ENCODE data around the gene PTPRR. TPM values are rescaled to one million over a fixed set of nuclear protein-coding genes. Genes with fewer than 3 reads are reported as not detected.
A peak's percentile ranks its signal among the peaks of the same experiment; 100 is the strongest.

PTPRR gene
- total and polyA plus RNA-seq, 12 donors: 0.20 to 1.7 (median 0.74) TPM

GRCh38 chr12:70721656-70722357, 198.7 kb downstream of the PTPRR start:
- H3K9me3 ChIP-seq: no peaks in the 10 kb centered on the region
- intact Hi-C loops (cut with DNase I): loop anchor here in 6 of 10 donors (1.0 to 10.0 kb wide), 10 partner anchors 75 to 837 kb away; partner anchors contain the start of genes CNOT2 (in 2 of the 6) and KCNMB4 (in 1 of the 6)
- peak overlapping the region; percentile 41 to 77 (median 69) for H3K27ac ChIP-seq
- peak overlapping the region in 2 of 10 donors; percentile 5 to 12 for H3K4me3 ChIP-seq
- H3K4me1 ChIP-seq: peaks cover 0 to 65% (median 25%) of the 10 kb centered on the region in 9 donors
- 62 to 73% methylated on average over 11 of the region's 11 CpGs for WGBS, 2 donors
- ATAC-seq (peak; percentile 36 to 80 (median 62)), DNase-seq (no peak)
- no peaks in the 10 kb centered on the region for H3K36me3 ChIP-seq
- no peaks in the 10 kb centered on the region for H3K27me3 ChIP-seq
- peak in 1 of 9 donors; percentile 11 for TF ChIP-seq CTCF (IDR thresholded peaks at IDR 0.05)

GRCh38 chr12:70721216-70721615, 199.3 kb downstream of the PTPRR start:
- H3K4me1 ChIP-seq: peaks cover 0 to 65% (median 25%) of the 10 kb centered on the region in 9 donors
- H3K27me3 ChIP-seq: peaks cover 0 to 5% (median 0%) of the 10 kb centered on the region in 7 donors
- no peak overlapping the region for H3K4me3 ChIP-seq
- DNase-seq (no peak), ATAC-seq (no peak)
- TF ChIP-seq CTCF (IDR thresholded peaks at IDR 0.05): no peak
- peak overlapping the region; percentile 41 to 77 (median 69) for H3K27ac ChIP-seq
- no peaks in the 10 kb centered on the region for H3K9me3 ChIP-seq
- H3K36me3 ChIP-seq: no peaks in the 10 kb centered on the region
- WGBS, 2 donors: 58 to 64% methylated on average over 3 of the region's 3 CpGs
- intact Hi-C loops (cut with DNase I): loop anchor here in 6 of 10 donors (2.0 to 10.0 kb wide), 9 partner anchors 74 to 836 kb away; partner anchors contain the start of genes CNOT2 (in 2 of the 6) and KCNMB4 (in 1 of the 6)

- peak; percentile 76 to 97 (median 95) for TF ChIP-seq CTCF (IDR thresholded peaks at IDR 0.05)
- Histone ChIP-seq H3K27me3 (peaks cover 0 to 5% (median 0%) of the 10 kb centered on the region in 7 donors), H3K4me1 (peaks cover 0 to 58% (median 23%) of the 10 kb centered on the region in 9 donors), H3K4me3 (peak overlapping the region in 8 of 10 donors; percentile 11 to 48 (median 42)), H3K27ac (peak overlapping the region in 9 of 10 donors; percentile 19 to 77 (median 62)), H3K9me3 (no peaks in the 10 kb centered on the region), H3K36me3 (no peaks in the 10 kb centered on the region)
- WGBS, 2 donors: 20 to 21% methylated on average over 19 of the region's 19 CpGs
- intact Hi-C loops (cut with DNase I): loop anchor here (1.0 to 10.0 kb wide), 11 partner anchors 73 to 835 kb away; partner anchors contain the start of genes CNOT2 (in 2 of the 10) and KCNMB4 (in 1 of the 10)
- DNase-seq: peak; percentile 42 to 54
- peak; percentile 60 to 87 (median 71) for ATAC-seq
Observed at GRCh38 chr12:70719672-70720420, 200.7 kb downstream of the PTPRR start.

- 57 to 68% methylated on average over 12 of the region's 12 CpGs for WGBS, 2 donors
- ATAC-seq: peak in 7 of 8 donors; percentile 33 to 66 (median 50)
- intact Hi-C loops (cut with DNase I): loop anchor here in 7 of 10 donors (1.0 to 10.0 kb wide), 4 partner anchors 124 to 129 kb away; no protein-coding TSS in a partner anchor
Observed at GRCh38 chr12:70719071-70719470, 201.5 kb downstream of the PTPRR start.

More at GRCh38 chr12:70719071-70719470, 201.5 kb downstream of the PTPRR start:
- peak overlapping the region in 9 of 10 donors; percentile 19 to 77 (median 62) for H3K27ac ChIP-seq
- no peaks in the 10 kb centered on the region for H3K9me3 ChIP-seq
- H3K36me3 ChIP-seq: no peaks in the 10 kb centered on the region
- H3K27me3 ChIP-seq: peaks cover 0 to 5% (median 0%) of the 10 kb centered on the region in 7 donors
- H3K4me1 ChIP-seq: peaks cover 0 to 51% (median 20%) of the 10 kb centered on the region in 9 donors
- peak overlapping the region in 4 of 10 donors; percentile 37 to 48 (median 46) for H3K4me3 ChIP-seq
- DNase-seq: no peak
- TF ChIP-seq CTCF (IDR thresholded peaks at IDR 0.05): no peak

Measured in heart right ventricle (tissue), 16 donors.